CD4-positive, alpha-beta T cell treated with Interleukin-12 subunit alpha and Interleukin-12 subunit beta, for 1 hour (primary cell): ENCODE results near the gene SRPK1.

ENCODE experiments used
- DNase-seq: peaks from one replicate; pipeline ENCODE4 v3.0.0-alpha.2; 2020

Gene SRPK1

GRCh38 chr6:35897036-35897435 lies 23.9 kb downstream of the SRPK1 start:
- no peak for DNase-seq

- no peak for DNase-seq
Measured at GRCh38 chr6:35896228-35896627, 24.7 kb downstream of the SRPK1 start.

- DNase-seq = no peak
Measured at GRCh38 chr6:35895560-35895959, 25.3 kb downstream of the SRPK1 start.

- no peak for DNase-seq
Measured at GRCh38 chr6:35894776-35895175, 26.1 kb downstream of the SRPK1 start.

GRCh38 chr6:35893246-35893645 lies 27.7 kb downstream of the SRPK1 start:
- no peak for DNase-seq

GRCh38 chr6:35892482-35892881 lies 28.4 kb downstream of the SRPK1 start:
- DNase-seq = no peak

- DNase-seq = no peak
Measured at GRCh38 chr6:35879151-35879550, 41.7 kb downstream of the SRPK1 start.

GRCh38 chr6:35876902-35877301 lies 44.0 kb downstream of the SRPK1 start:
- no peak for DNase-seq

- no peak for DNase-seq
Measured at GRCh38 chr6:35874730-35875129, 46.2 kb downstream of the SRPK1 start.

- no peak for DNase-seq
Measured at GRCh38 chr6:35859367-35859766, 61.5 kb downstream of the SRPK1 start.

- no peak for DNase-seq
Measured at GRCh38 chr6:35857853-35858252, 63.0 kb downstream of the SRPK1 start.

- DNase-seq = no peak
Measured at GRCh38 chr6:35856250-35856649, 64.6 kb downstream of the SRPK1 start.

- no peak for DNase-seq
Measured at GRCh38 chr6:35852994-35853393, 67.9 kb downstream of the SRPK1 start.

GRCh38 chr6:35850208-35850607 lies 70.7 kb downstream of the SRPK1 start:
- DNase-seq = no peak

GRCh38 chr6:35844290-35844689 lies 76.6 kb downstream of the SRPK1 start:
- no peak for DNase-seq

- DNase-seq = no peak
Measured at GRCh38 chr6:35842381-35842780, 78.5 kb downstream of the SRPK1 start.

- no peak for DNase-seq
Measured at GRCh38 chr6:35839019-35839418, 81.9 kb downstream of the SRPK1 start.

- no peak for DNase-seq
Measured at GRCh38 chr6:35833536-35833935, 87.4 kb downstream of the SRPK1 start.

- DNase-seq = no peak
Measured at GRCh38 chr6:35831257-35832007, 89.5 kb downstream of the SRPK1 start.

GRCh38 chr6:35829306-35829705 lies 91.6 kb downstream of the SRPK1 start:
- DNase-seq = no peak

- DNase-seq = no peak
Measured at GRCh38 chr6:35824552-35825192, 96.2 kb downstream of the SRPK1 start.

GRCh38 chr6:35823601-35824000 lies 97.3 kb downstream of the SRPK1 start:
- no peak for DNase-seq

- DNase-seq = no peak
Measured at GRCh38 chr6:35817515-35817914, 103.4 kb downstream of the SRPK1 start.

GRCh38 chr6:35811699-35811995 lies 109.3 kb downstream of the SRPK1 start:
- no peak for DNase-seq
